ENCODE results near the gene HSPA6. TPM values are rescaled to one million over a fixed set of nuclear protein-coding genes. Genes with fewer than 3 reads are reported as not detected.
"Not testable (repeated sequence)": the region's sequence is repeated elsewhere in the genome, so short reads cannot be mapped to it uniquely, and the experiment has no call there.

The HSPA6 gene
- total and polyA plus RNA-seq, 12 donors: 0.13 to 5.6 (median 0.67) TPM

- intact Hi-C loops (cut with DNase I); H3K9me3 ChIP-seq; H3K27me3 ChIP-seq: not testable (repeated sequence)
- H3K4me3 ChIP-seq: peak overlapping the region in 9 of 10 donors; percentile 24 to 61 (median 53)
- peak; percentile 71 to 82 for DNase-seq
- WGBS, 2 donors: 3 to 5% methylated on average over 41 of the region's 41 CpGs
- H3K27ac ChIP-seq: peak overlapping the region in 5 of 10 donors; percentile 3 to 83 (median 14)
- H3K4me1 ChIP-seq: peaks cover 0 to 48% (median 5%) of the 10 kb centered on the region in 9 donors
- ATAC-seq: peak; percentile 49 to 84 (median 70)
- peaks cover 0 to 15% (median 0%) of the 10 kb centered on the region in 9 donors for H3K36me3 ChIP-seq
These were observed 15.6 kb downstream of the HSPA6 start for GRCh38 chr1:161539731-161540569.

DNA sequence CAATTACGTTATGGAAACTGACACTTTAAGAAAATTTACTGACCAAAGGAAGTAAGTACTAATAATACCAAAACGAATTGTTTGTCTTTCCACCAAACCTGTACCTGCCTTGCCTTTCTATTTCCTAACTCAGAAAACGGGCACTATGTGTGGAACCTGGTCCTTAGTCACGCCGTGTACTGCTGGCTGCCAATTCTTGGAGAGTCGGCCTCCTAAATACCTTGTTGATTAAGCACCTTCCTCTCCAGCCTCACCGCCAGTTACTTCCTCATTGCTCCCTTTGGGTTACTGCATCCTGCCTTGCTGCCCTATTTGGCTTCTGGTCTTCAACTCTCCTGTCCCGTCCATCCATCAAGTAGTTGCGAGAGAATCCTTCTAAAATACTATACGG lies 16.2 kb downstream of the HSPA6 start:
- intact Hi-C loops (cut with DNase I); H3K27me3 ChIP-seq; H3K9me3 ChIP-seq; DNase-seq: not testable (repeated sequence)
- peak in 5 of 8 donors; percentile 21 to 43 (median 35) for ATAC-seq
- Histone ChIP-seq H3K4me3 (peak overlapping the region in 8 of 10 donors; percentile 37 to 61 (median 54)), H3K36me3 (peaks cover 0 to 15% (median 0%) of the 10 kb centered on the region in 9 donors), H3K4me1 (peaks cover 0 to 48% (median 5%) of the 10 kb centered on the region in 9 donors), H3K27ac (peak overlapping the region in 3 of 10 donors; percentile 11 to 83 (median 14))
- WGBS, 2 donors: 46 to 56% methylated on average over 10 of the region's 10 CpGs

DNA sequence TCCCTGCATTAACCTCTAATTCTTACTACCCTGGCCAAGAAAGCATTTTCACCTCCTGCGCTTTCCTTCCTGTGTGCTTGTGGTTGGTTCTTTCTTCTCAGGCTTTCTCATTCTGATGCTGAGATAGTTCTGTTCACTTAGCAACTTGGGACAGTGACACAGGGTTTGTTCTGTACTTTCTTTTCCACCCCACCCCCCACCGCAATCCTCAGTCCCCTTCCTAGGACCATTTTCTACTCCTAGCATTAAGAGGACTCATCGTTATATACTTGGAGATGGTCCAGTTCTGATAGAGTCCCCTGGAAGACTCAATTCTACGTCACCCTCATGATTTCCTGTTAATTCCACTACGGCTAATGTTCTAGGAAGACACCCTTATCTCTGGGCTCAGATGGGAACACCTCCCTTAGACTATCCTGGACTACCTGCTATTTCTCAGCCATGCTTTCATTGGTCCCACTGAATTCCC lies 17.8 kb downstream of the HSPA6 start:
- H3K4me3 ChIP-seq; DNase-seq; H3K27me3 ChIP-seq; H3K9me3 ChIP-seq; intact Hi-C loops (cut with DNase I); ATAC-seq: not testable (repeated sequence)
- WGBS, 2 donors: 61 to 63% methylated on average over 4 to 5 of the region's 5 CpGs
- peaks cover 0 to 48% (median 5%) of the 10 kb centered on the region in 9 donors for H3K4me1 ChIP-seq
- H3K27ac ChIP-seq: peak overlapping the region in 1 of 10 donors; percentile 58
- H3K36me3 ChIP-seq: peaks cover 0 to 18% (median 0%) of the 10 kb centered on the region in 9 donors

DNA sequence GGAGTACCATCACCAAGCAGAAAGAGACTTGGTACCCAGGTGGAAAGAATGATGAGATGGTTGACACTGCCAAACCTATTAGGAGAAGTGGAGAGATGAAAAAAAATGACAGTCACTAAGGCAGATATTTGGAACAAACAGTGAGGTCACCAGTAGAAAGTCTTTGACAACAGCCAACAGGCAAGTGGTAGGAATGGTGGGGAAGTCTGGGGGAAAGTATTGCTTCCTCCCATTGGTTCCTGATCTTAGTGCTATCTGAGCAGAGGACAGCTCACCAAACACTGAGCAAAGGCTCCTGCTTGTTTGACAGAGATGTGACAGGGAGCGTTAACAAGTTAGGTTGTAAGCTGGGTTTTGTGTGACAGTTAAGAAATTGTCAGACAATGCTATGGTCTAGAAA lies 18.8 kb downstream of the HSPA6 start:
- 80 to 86% methylated on average over 1 of the region's 1 CpG for WGBS, 2 donors
- intact Hi-C loops (cut with DNase I); H3K9me3 ChIP-seq; H3K4me3 ChIP-seq; DNase-seq; ATAC-seq; H3K27me3 ChIP-seq: not testable (repeated sequence)
- Histone ChIP-seq H3K27ac (peak overlapping the region in 1 of 10 donors; percentile 58), H3K4me1 (peaks cover 0 to 48% (median 5%) of the 10 kb centered on the region in 9 donors), H3K36me3 (peaks cover 0 to 18% (median 0%) of the 10 kb centered on the region in 9 donors)

DNA sequence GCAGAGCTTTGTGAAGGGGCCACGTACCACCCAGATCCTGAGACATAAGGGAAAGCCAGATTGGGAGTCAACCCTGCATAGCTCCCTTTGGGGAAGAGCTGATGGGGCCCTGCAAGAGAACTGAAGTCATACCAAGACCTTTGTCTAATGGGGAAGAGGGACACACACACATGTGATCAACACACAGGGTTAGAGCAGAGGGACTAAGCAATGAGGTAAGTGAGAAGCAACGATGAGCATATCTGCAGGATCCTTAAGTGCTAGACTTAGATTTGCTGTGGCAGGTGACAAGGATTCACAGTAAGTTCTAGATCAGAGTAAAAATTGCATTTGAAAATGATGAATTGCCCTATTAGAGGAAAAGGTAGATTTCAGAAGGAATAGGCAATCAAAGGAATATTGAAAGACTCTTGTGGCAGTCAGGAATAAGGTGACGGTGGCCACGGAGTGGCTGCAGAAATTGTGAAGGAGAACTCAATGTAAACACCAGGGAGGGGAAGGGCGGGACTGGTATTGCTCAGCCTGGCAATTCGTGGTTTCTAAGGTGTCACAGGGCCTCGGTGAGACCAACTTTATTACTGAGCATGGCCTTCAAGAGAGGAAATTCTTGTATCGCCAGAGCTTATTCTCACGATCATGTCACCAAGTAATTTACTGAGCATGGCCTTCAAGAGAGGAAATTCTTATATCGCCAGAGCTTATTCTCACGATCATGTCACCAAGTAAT lies 20.8 kb downstream of the HSPA6 start:
- intact Hi-C loops (cut with DNase I); DNase-seq; H3K9me3 ChIP-seq; H3K27me3 ChIP-seq; ATAC-seq: not testable (repeated sequence)
- H3K4me1 ChIP-seq: peaks cover 0 to 38% (median under 1%) of the 10 kb centered on the region in 9 donors
- 82% methylated on average over 10 of the region's 11 CpGs for WGBS, 2 donors
- peaks cover 0 to 18% (median 0%) of the 10 kb centered on the region in 9 donors for H3K36me3 ChIP-seq
- peak overlapping the region in 1 of 10 donors; percentile 45 for H3K4me3 ChIP-seq
- peak overlapping the region in 1 of 10 donors; percentile 68 for H3K27ac ChIP-seq

GRCh38 chr1:161547995-161548741 lies 23.8 kb downstream of the HSPA6 start:
- ATAC-seq: peak in 3 of 8 donors; percentile 10 to 27 (median 11)
- Histone ChIP-seq H3K27ac (peak overlapping the region in 1 of 10 donors; percentile 68), H3K4me3 (peak overlapping the region in 1 of 10 donors; percentile 45), H3K4me1 (peaks cover 0 to 13% (median 0%) of the 10 kb centered on the region in 9 donors), H3K27me3 (peaks cover 0 to 16% (median 0%) of the 10 kb centered on the region in 7 donors)
- intact Hi-C loops (cut with DNase I); DNase-seq; H3K9me3 ChIP-seq; H3K36me3 ChIP-seq: not testable (repeated sequence)
- WGBS, 2 donors: 85 to 92% methylated on average over 8 of the region's 8 CpGs

DNA sequence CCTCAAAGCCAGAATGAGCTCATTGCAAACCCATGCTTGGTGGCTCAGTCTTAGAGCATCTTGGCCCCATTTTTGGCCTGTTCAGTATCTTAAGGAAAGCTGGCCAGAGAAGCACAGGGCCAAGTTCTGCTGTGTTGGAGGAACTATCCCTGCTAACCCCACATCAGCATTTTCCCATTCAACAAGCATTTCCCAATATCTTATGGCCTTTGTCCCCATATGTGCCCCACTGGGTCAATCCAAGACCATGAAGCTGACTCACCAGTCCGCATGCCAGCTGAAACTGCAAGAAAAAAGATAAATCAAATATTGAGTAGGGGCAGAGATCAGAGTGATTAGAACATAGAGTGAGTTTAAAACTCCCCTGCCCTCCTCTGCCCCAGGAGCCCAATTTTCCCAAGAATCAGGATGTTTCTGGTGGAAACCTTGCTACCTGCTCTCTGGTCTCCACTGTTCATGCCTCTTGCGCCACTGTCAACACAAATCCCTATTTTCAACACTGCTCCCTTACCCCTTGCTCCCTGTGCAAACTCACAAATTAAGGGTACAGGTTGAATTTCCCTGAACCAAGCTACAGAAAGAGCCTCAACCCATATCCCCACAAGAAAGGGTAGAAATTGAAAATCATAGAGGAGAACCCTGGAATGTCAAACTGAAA lies 24.5 kb downstream of the HSPA6 start:
- ATAC-seq: peak in 6 of 8 donors; percentile 18 to 72 (median 50)
- intact Hi-C loops (cut with DNase I); DNase-seq; H3K9me3 ChIP-seq; H3K4me1 ChIP-seq; H3K36me3 ChIP-seq: not testable (repeated sequence)
- WGBS, 2 donors: 80 to 90% methylated on average over 1 of the region's 2 CpGs
- peak overlapping the region in 1 of 10 donors; percentile 45 for H3K4me3 ChIP-seq
- peaks cover 0 to 16% (median 0%) of the 10 kb centered on the region in 7 donors for H3K27me3 ChIP-seq
- peak overlapping the region in 1 of 10 donors; percentile 87 for H3K27ac ChIP-seq
